ENCODE results near the gene CREG2. TPM values are rescaled to one million over a fixed set of nuclear protein-coding genes. Genes with fewer than 3 reads are reported as not detected.

The CREG2 gene
- polyA plus RNA-seq, 4 donors: under 0.01 to 6.8 (median 0.24) TPM; not detected in 1

- H3K4me1 ChIP-seq (ENCODE audit: control insufficient read depth in 3 of 3, insufficient read depth in 2 of 3, low read depth in 1 of 3, low read length in 2 of 3): no peaks in the 10 kb centered on the region
- WGBS, 3 donors: 78 to 90% (median 82%) methylated on average over 15 of the region's 15 CpGs
- H3K27me3 ChIP-seq (ENCODE audit: control insufficient read depth in 3 of 3, insufficient read depth in 3 of 3, low read length in 3 of 3): no peaks in the 10 kb centered on the region
- no peaks in the 10 kb centered on the region for H3K36me3 ChIP-seq (ENCODE audit: control insufficient read depth in 3 of 3, insufficient read depth in 2 of 3, low read depth in 1 of 3, low read length in 3 of 3)
- FAIRE-seq (no peak), DNase-seq (no peak)
- no peaks in the 10 kb centered on the region for H3K9me3 ChIP-seq (ENCODE audit: control insufficient read depth in 2 of 2, insufficient read depth in 1 of 2, low read depth in 1 of 2, low read length in 1 of 2)
- H3K4me3 ChIP-seq (ENCODE audit: low read depth in 1 of 3, low read length in 3 of 3): no peak overlapping the region
- no peak overlapping the region for H3K27ac ChIP-seq (ENCODE audit: low read depth in 1 of 3, low read length in 2 of 3)
Measured at GRCh38 chr2:101342625-101343008, 44.7 kb downstream of the CREG2 start.

GRCh38 chr2:101341901-101342624, 45.2 kb downstream of the CREG2 start:
- Histone ChIP-seq H3K4me1 (ENCODE audit: control insufficient read depth in 3 of 3, insufficient read depth in 2 of 3, low read depth in 1 of 3, low read length in 2 of 3) (no peaks in the 10 kb centered on the region), H3K4me3 (ENCODE audit: low read depth in 1 of 3, low read length in 3 of 3) (no peak overlapping the region), H3K9me3 (ENCODE audit: control insufficient read depth in 2 of 2, insufficient read depth in 1 of 2, low read depth in 1 of 2, low read length in 1 of 2) (no peaks in the 10 kb centered on the region), H3K36me3 (ENCODE audit: control insufficient read depth in 3 of 3, insufficient read depth in 2 of 3, low read depth in 1 of 3, low read length in 3 of 3) (no peaks in the 10 kb centered on the region), H3K27me3 (ENCODE audit: control insufficient read depth in 3 of 3, insufficient read depth in 3 of 3, low read length in 3 of 3) (no peaks in the 10 kb centered on the region), H3K27ac (ENCODE audit: low read depth in 1 of 3, low read length in 2 of 3) (no peak overlapping the region)
- DNase-seq (peak; percentile 76 to 83), FAIRE-seq (no peak)
- WGBS, 3 donors: 50 to 61% (median 54%) methylated on average over 21 of the region's 21 CpGs

GRCh38 chr2:101341421-101341820, 45.9 kb downstream of the CREG2 start:
- Histone ChIP-seq H3K4me3 (ENCODE audit: low read depth in 1 of 3, low read length in 3 of 3) (no peak overlapping the region), H3K27ac (ENCODE audit: low read depth in 1 of 3, low read length in 2 of 3) (no peak overlapping the region), H3K27me3 (ENCODE audit: control insufficient read depth in 3 of 3, insufficient read depth in 3 of 3, low read length in 3 of 3) (no peaks in the 10 kb centered on the region), H3K9me3 (ENCODE audit: control insufficient read depth in 2 of 2, insufficient read depth in 1 of 2, low read depth in 1 of 2, low read length in 1 of 2) (no peaks in the 10 kb centered on the region), H3K4me1 (ENCODE audit: control insufficient read depth in 3 of 3, insufficient read depth in 2 of 3, low read depth in 1 of 3, low read length in 2 of 3) (no peaks in the 10 kb centered on the region), H3K36me3 (ENCODE audit: control insufficient read depth in 3 of 3, insufficient read depth in 2 of 3, low read depth in 1 of 3, low read length in 3 of 3) (no peaks in the 10 kb centered on the region)
- 84 to 87% (median 87%) methylated on average over 7 of the region's 7 CpGs for WGBS, 3 donors
- DNase-seq (no peak), FAIRE-seq (no peak)

GRCh38 chr2:101340141-101340551, 47.2 kb downstream of the CREG2 start:
- 90 to 96% (median 95%) methylated on average over 1 of the region's 1 CpG for WGBS, 3 donors
- Histone ChIP-seq H3K4me1 (ENCODE audit: control insufficient read depth in 3 of 3, insufficient read depth in 2 of 3, low read depth in 1 of 3, low read length in 2 of 3) (no peaks in the 10 kb centered on the region), H3K27ac (ENCODE audit: low read depth in 1 of 3, low read length in 2 of 3) (no peak overlapping the region), H3K27me3 (ENCODE audit: control insufficient read depth in 3 of 3, insufficient read depth in 3 of 3, low read length in 3 of 3) (no peaks in the 10 kb centered on the region), H3K36me3 (ENCODE audit: control insufficient read depth in 3 of 3, insufficient read depth in 2 of 3, low read depth in 1 of 3, low read length in 3 of 3) (no peaks in the 10 kb centered on the region), H3K9me3 (ENCODE audit: control insufficient read depth in 2 of 2, insufficient read depth in 1 of 2, low read depth in 1 of 2, low read length in 1 of 2) (no peaks in the 10 kb centered on the region), H3K4me3 (ENCODE audit: low read depth in 1 of 3, low read length in 3 of 3) (no peak overlapping the region)
- no peak for DNase-seq
- FAIRE-seq: no peak

- Histone ChIP-seq H3K4me1 (ENCODE audit: control insufficient read depth in 3 of 3, insufficient read depth in 2 of 3, low read depth in 1 of 3, low read length in 2 of 3) (no peaks in the 10 kb centered on the region), H3K36me3 (ENCODE audit: control insufficient read depth in 3 of 3, insufficient read depth in 2 of 3, low read depth in 1 of 3, low read length in 3 of 3) (no peaks in the 10 kb centered on the region), H3K9me3 (ENCODE audit: control insufficient read depth in 2 of 2, insufficient read depth in 1 of 2, low read depth in 1 of 2, low read length in 1 of 2) (no peaks in the 10 kb centered on the region), H3K27ac (ENCODE audit: low read depth in 1 of 3, low read length in 2 of 3) (no peak overlapping the region), H3K4me3 (ENCODE audit: low read depth in 1 of 3, low read length in 3 of 3) (no peak overlapping the region), H3K27me3 (ENCODE audit: control insufficient read depth in 3 of 3, insufficient read depth in 3 of 3, low read length in 3 of 3) (no peaks in the 10 kb centered on the region)
- WGBS, 3 donors: 62 to 77% (median 71%) methylated on average over 4 of the region's 4 CpGs
- no peak for FAIRE-seq
- no peak for DNase-seq
Measured at GRCh38 chr2:101339266-101339880, 47.9 kb downstream of the CREG2 start.

DNA sequence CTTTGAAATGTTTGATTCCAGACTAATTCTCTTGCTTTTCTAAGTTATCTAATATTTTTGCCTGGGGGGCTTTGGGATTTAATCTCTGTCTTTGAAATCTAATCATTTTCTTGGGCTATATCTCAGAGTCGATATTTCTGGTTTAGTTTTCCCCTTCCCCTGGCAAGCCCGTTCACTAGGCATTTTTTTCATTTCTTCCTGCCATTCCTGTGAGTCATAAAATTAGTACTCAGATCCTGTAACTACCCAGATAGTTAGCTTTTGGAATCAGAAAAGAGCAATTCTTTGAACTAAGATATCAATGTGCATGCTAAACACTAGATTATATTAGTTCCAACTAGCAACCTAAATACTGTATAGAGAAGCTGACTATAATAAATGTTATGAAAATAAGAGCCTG, 49.4 kb downstream of the CREG2 start:
- H3K4me1 ChIP-seq (ENCODE audit: control insufficient read depth in 3 of 3, insufficient read depth in 2 of 3, low read depth in 1 of 3, low read length in 2 of 3): no peaks in the 10 kb centered on the region
- no peak for FAIRE-seq
- H3K9me3 ChIP-seq (ENCODE audit: control insufficient read depth in 2 of 2, insufficient read depth in 1 of 2, low read depth in 1 of 2, low read length in 1 of 2): no peaks in the 10 kb centered on the region
- no peaks in the 10 kb centered on the region for H3K27me3 ChIP-seq (ENCODE audit: control insufficient read depth in 3 of 3, insufficient read depth in 3 of 3, low read length in 3 of 3)
- no peak overlapping the region for H3K27ac ChIP-seq (ENCODE audit: low read depth in 1 of 3, low read length in 2 of 3)
- no peaks in the 10 kb centered on the region for H3K36me3 ChIP-seq (ENCODE audit: control insufficient read depth in 3 of 3, insufficient read depth in 2 of 3, low read depth in 1 of 3, low read length in 3 of 3)
- no peak for DNase-seq
- WGBS, 3 donors: 49 to 68% (median 54%) methylated on average over 2 of the region's 2 CpGs
- no peak overlapping the region for H3K4me3 ChIP-seq (ENCODE audit: low read depth in 1 of 3, low read length in 3 of 3)

GRCh38 chr2:101332885-101333766, 54.2 kb downstream of the CREG2 start:
- Histone ChIP-seq H3K27ac (ENCODE audit: low read depth in 1 of 3, low read length in 2 of 3) (no peak overlapping the region), H3K36me3 (ENCODE audit: control insufficient read depth in 3 of 3, insufficient read depth in 2 of 3, low read depth in 1 of 3, low read length in 3 of 3) (no peaks in the 10 kb centered on the region), H3K4me3 (ENCODE audit: low read depth in 1 of 3, low read length in 3 of 3) (no peak overlapping the region), H3K4me1 (ENCODE audit: control insufficient read depth in 3 of 3, insufficient read depth in 2 of 3, low read depth in 1 of 3, low read length in 2 of 3) (peaks cover 2 to 24% (median 16%) of the 10 kb centered on the region in 3 donors), H3K9me3 (ENCODE audit: control insufficient read depth in 2 of 2, insufficient read depth in 1 of 2, low read depth in 1 of 2, low read length in 1 of 2) (no peaks in the 10 kb centered on the region), H3K27me3 (ENCODE audit: control insufficient read depth in 3 of 3, insufficient read depth in 3 of 3, low read length in 3 of 3) (no peaks in the 10 kb centered on the region)
- no peak for DNase-seq
- WGBS, 3 donors: 68 to 76% (median 73%) methylated on average over 5 of the region's 5 CpGs
- FAIRE-seq: no peak

DNA sequence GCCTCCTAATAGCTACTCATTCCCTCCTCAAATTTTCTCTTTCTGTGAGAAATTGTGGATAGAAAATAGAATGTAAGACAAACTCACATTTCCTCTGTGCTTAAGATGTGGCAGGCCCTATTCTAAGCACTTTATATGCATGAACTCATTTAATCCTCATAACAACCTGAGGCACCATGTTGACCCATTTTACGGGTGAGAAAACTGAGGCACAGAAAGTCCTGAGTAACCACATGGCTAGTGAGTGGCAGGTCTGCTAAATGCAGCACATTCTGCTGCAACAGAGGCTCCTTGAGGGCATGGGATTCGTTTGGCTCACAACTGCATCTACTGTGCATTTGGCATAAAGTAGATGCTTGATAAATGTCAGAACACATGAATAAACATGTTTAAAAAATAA, 56.1 kb downstream of the CREG2 start:
- DNase-seq (no peak), FAIRE-seq (no peak)
- WGBS, 3 donors: 79 to 90% (median 84%) methylated on average over 2 of the region's 2 CpGs
- H3K4me3 ChIP-seq (ENCODE audit: low read depth in 1 of 3, low read length in 3 of 3): no peak overlapping the region
- peak overlapping the region in 1 of 3 donors; percentile 83 for H3K27ac ChIP-seq (ENCODE audit: low read depth in 1 of 3, low read length in 2 of 3)
- peaks cover 2 to 29% (median 23%) of the 10 kb centered on the region in 3 donors for H3K4me1 ChIP-seq (ENCODE audit: control insufficient read depth in 3 of 3, insufficient read depth in 2 of 3, low read depth in 1 of 3, low read length in 2 of 3)
- H3K27me3 ChIP-seq (ENCODE audit: control insufficient read depth in 3 of 3, insufficient read depth in 3 of 3, low read length in 3 of 3): no peaks in the 10 kb centered on the region
- no peaks in the 10 kb centered on the region for H3K36me3 ChIP-seq (ENCODE audit: control insufficient read depth in 3 of 3, insufficient read depth in 2 of 3, low read depth in 1 of 3, low read length in 3 of 3)
- no peaks in the 10 kb centered on the region for H3K9me3 ChIP-seq (ENCODE audit: control insufficient read depth in 2 of 2, insufficient read depth in 1 of 2, low read depth in 1 of 2, low read length in 1 of 2)
